Tibial artery (tissue), 4 donors: ENCODE data around the gene AKT2.

ENCODE experiments used
- DNase-seq, 2 donors: peaks; one replicate each; pipeline ENCODE4 v3.0.0-alpha.2; 2019
- H3K27ac ChIP-seq, 2 donors: fragments of 200-600 bp; sonication (generic) in 1 of 2; 1 replicate in 1 of 2; 2 replicates in 1 of 2; pipeline ENCODE4 v1.5.1; 2018 to 2019; ENCODE audit warnings: mild to moderate bottlenecking in 1 of 2
- H3K27me3 ChIP-seq, 2 donors: fragments of 200-600 bp; sonication (generic) in 1 of 2; one replicate each; pipeline versions ENCODE4 v1.5.1 to v1.6.0; 2016 to 2019
- H3K36me3 ChIP-seq, 3 donors: fragments of 200-600 bp; sonication (generic) in 2 of 3; one replicate each; pipeline ENCODE4 v1.5.1; 2016 to 2019; ENCODE audit warnings: mild to moderate bottlenecking in 2 of 3
- H3K4me1 ChIP-seq, 4 donors: fragments of 200-600 bp; sonication (generic) in 2 of 4; 1 replicate in 3 of 4; 2 replicates in 1 of 4; pipeline ENCODE4 v1.5.1; 2016 to 2019
- H3K4me3 ChIP-seq, 2 donors: fragments of 200-600 bp; sonication (generic) in 1 of 2; 1 replicate in 1 of 2; 2 replicates in 1 of 2; pipeline ENCODE4 v1.5.1; 2018 to 2019; ENCODE audit warnings: mild to moderate bottlenecking in 2 of 2
- H3K9me3 ChIP-seq, 3 donors: fragments of 200-600 bp; sonication (generic) in 1 of 3; one replicate each; pipeline ENCODE4 v1.5.1; 2016 to 2019
- CTCF ChIP-seq, 2 experiments: fragments of 200-600 bp in 1 of 2; fragments of 450-650 bp in 1 of 2; IDR thresholded peaks; one replicate each; pipeline ENCODE4 v1.5.1; 2017 to 2019; ENCODE audit warnings: antibody characterized with exemption in 2 of 2, mild to moderate bottlenecking in 1 of 2, moderate library complexity in 1 of 2
- intact Hi-C: fragments of 100-400 bp; cut with DNase I; formaldehyde crosslinking; loops from one replicate; pipeline ENCODE4 v1.15.0; 2023; ENCODE audit warnings: low total_unique reads

AKT2 gene

GRCh38 chr19:40322951-40323615 lies 37.9 kb upstream of the AKT2 start:
- H3K27ac ChIP-seq = no peak overlapping the region
- TF ChIP-seq CTCF (IDR thresholded peaks at IDR 0.05) = no peak
- H3K36me3 ChIP-seq = peaks cover 74 to 96% (median 87%) of the 10 kb centered on the region in 3 donors
- intact Hi-C loops = no loop called here
- H3K4me3 ChIP-seq = no peak overlapping the region
- peaks cover 0 to 7% (median 0%) of the 10 kb centered on the region in 4 donors for H3K4me1 ChIP-seq
- DNase-seq = no peak
- no peaks in the 10 kb centered on the region for H3K9me3 ChIP-seq
- H3K27me3 ChIP-seq = no peaks in the 10 kb centered on the region

- H3K9me3 ChIP-seq = no peaks in the 10 kb centered on the region
- H3K4me1 ChIP-seq = peaks cover 0 to 7% (median 0%) of the 10 kb centered on the region in 4 donors
- intact Hi-C loops = no loop called here
- H3K4me3 ChIP-seq = no peak overlapping the region
- DNase-seq = no peak
- peaks cover 66 to 96% (median 78%) of the 10 kb centered on the region in 3 donors for H3K36me3 ChIP-seq
- no peaks in the 10 kb centered on the region for H3K27me3 ChIP-seq
- no peak for TF ChIP-seq CTCF (IDR thresholded peaks at IDR 0.05)
- H3K27ac ChIP-seq = no peak overlapping the region
Observed at GRCh38 chr19:40322271-40322610, 37.1 kb upstream of the AKT2 start.

- H3K36me3 ChIP-seq = peaks cover 63 to 95% (median 75%) of the 10 kb centered on the region in 3 donors
- H3K4me1 ChIP-seq = peaks cover 0 to 7% (median 0%) of the 10 kb centered on the region in 4 donors
- H3K27me3 ChIP-seq = no peaks in the 10 kb centered on the region
- no peak for TF ChIP-seq CTCF (IDR thresholded peaks at IDR 0.05)
- H3K9me3 ChIP-seq = no peaks in the 10 kb centered on the region
- no peak overlapping the region for H3K4me3 ChIP-seq
- DNase-seq = no peak
- intact Hi-C loops = no loop called here
- H3K27ac ChIP-seq = no peak overlapping the region
Observed at GRCh38 chr19:40321566-40322270, 36.6 kb upstream of the AKT2 start.

GRCh38 chr19:40321076-40321475 lies 35.9 kb upstream of the AKT2 start:
- Histone ChIP-seq H3K9me3 (no peaks in the 10 kb centered on the region), H3K27ac (no peak overlapping the region), H3K4me1 (peaks cover 0 to 8% (median 2%) of the 10 kb centered on the region in 4 donors), H3K36me3 (peaks cover 57 to 95% (median 68%) of the 10 kb centered on the region in 3 donors), H3K4me3 (no peak overlapping the region), H3K27me3 (no peaks in the 10 kb centered on the region)
- intact Hi-C loops = no loop called here
- DNase-seq = no peak
- no peak for TF ChIP-seq CTCF (IDR thresholded peaks at IDR 0.05)

- intact Hi-C loops = no loop called here
- H3K36me3 ChIP-seq = peaks cover 51 to 91% (median 63%) of the 10 kb centered on the region in 3 donors
- no peak for DNase-seq
Observed at GRCh38 chr19:40320558-40320935, 35.4 kb upstream of the AKT2 start.

More at GRCh38 chr19:40320558-40320935, 35.4 kb upstream of the AKT2 start:
- no peaks in the 10 kb centered on the region for H3K9me3 ChIP-seq
- no peak overlapping the region for H3K27ac ChIP-seq
- H3K4me3 ChIP-seq = no peak overlapping the region
- peaks cover 0 to 10% (median 5%) of the 10 kb centered on the region in 4 donors for H3K4me1 ChIP-seq
- TF ChIP-seq CTCF (IDR thresholded peaks at IDR 0.05) = no peak
- H3K27me3 ChIP-seq = no peaks in the 10 kb centered on the region
